ENCODE measurements around the gene NSUN7. TPM values are rescaled to one million over a fixed set of nuclear protein-coding genes. Genes with fewer than 3 reads are reported as not detected.

NSUN7 gene
- total and polyA plus RNA-seq, 2 of the 13 experiments (the other 11 are each of a cell fraction or from before 2014, with no cell fraction given), result 0.05 TPM; not detected in 1

- TF ChIP-seq PRDM10 (CRISPR knock-in tag; IDR thresholded peaks at IDR 0.05; ENCODE audit: low read depth) (no peak), TBX3 (IDR thresholded peaks at IDR 0.05; ENCODE audit: borderline replicate concordance) (no peak; the same call in 1 of the 2 replicates), ZNF296 (CRISPR knock-in tag; conservative IDR thresholded peaks at IDR 0.05) (no peak), TRIM24 (CRISPR knock-in tag; IDR thresholded peaks at IDR 0.05) (no peak), SIX1 (CRISPR knock-in tag; IDR thresholded peaks at IDR 0.05; ENCODE audit: borderline replicate concordance) (no peak), CBFB (CRISPR knock-in tag; IDR thresholded peaks at IDR 0.05) (no peak), SALL1 (CRISPR knock-in tag; IDR thresholded peaks at IDR 0.05) (peak; percentile 23; the same call in 1 of the 2 replicates), ZFP41 (CRISPR knock-in tag; IDR thresholded peaks at IDR 0.05; ENCODE audit: borderline replicate concordance) (no peak), ZNF350 (CRISPR knock-in tag; IDR thresholded peaks at IDR 0.05; ENCODE audit: borderline replicate concordance, low read depth) (no peak), ZNF646 (CRISPR knock-in tag; IDR thresholded peaks at IDR 0.05) (no peak), NFIC (IDR thresholded peaks at IDR 0.05; ENCODE audit: low read length) (no peak), CBX1 (IDR thresholded peaks at IDR 0.05; ENCODE audit: low read depth) (no peak), GATAD2A (CRISPR knock-in tag; IDR thresholded peaks at IDR 0.05) (0 out of 2 replicates have a peak, but pooled peaks have one; percentile 11), ZNF850 (CRISPR knock-in tag; conservative IDR thresholded peaks at IDR 0.05) (no peak), ZNF326 (CRISPR knock-in tag; IDR thresholded peaks at IDR 0.05; ENCODE audit: borderline replicate concordance) (no peak), ZNF33B (CRISPR knock-in tag; IDR thresholded peaks at IDR 0.05) (no peak)
- TF ChIP-seq, protein P1, sequence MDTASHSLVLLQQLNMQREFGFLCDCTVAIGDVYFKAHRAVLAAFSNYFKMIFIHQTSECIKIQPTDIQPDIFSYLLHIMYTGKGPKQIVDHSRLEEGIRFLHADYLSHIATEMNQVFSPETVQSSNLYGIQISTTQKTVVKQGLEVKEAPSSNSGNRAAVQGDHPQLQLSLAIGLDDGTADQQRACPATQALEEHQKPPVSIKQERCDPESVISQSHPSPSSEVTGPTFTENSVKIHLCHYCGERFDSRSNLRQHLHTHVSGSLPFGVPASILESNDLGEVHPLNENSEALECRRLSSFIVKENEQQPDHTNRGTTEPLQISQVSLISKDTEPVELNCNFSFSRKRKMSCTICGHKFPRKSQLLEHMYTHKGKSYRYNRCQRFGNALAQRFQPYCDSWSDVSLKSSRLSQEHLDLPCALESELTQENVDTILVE (CRISPR knock-in tag; IDR thresholded peaks at IDR 0.05), result no peak
These were observed 17.9 kb upstream of the NSUN7 start (continued) for GRCh38 chr4:40731792-40732245.

Data from HepG2 (cell line).